Neural crest cell (in vitro differentiated cells): ENCODE data around the gene ALKBH2. TPM values are rescaled to one million over a fixed set of nuclear protein-coding genes. Genes with fewer than 3 reads are reported as not detected.

Experiments
- DNase-seq: peaks from one replicate; pipeline ENCODE4 v3.0.0; 2021; ENCODE audit warnings: low read depth, mixed read lengths, low spot score
- H3K27ac Mint-ChIP-seq: one replicate; pipeline ENCODE4 v1.8.0; 2021; ENCODE audit warnings: mild to moderate bottlenecking, mixed read lengths; ENCODE audit not compliant: unreplicated experiment
- H3K27me3 Mint-ChIP-seq: 2 replicates; pipeline ENCODE4 v1.8.0; 2021; ENCODE audit warnings: low read depth, mild to moderate bottlenecking, mixed read lengths
- H3K36me3 Mint-ChIP-seq: 2 replicates; pipeline ENCODE4 v1.8.0; 2021; ENCODE audit warnings: low read depth, mild to moderate bottlenecking, mixed read lengths
- H3K4me1 Mint-ChIP-seq: 2 replicates; pipeline ENCODE4 v1.8.0; 2021; ENCODE audit warnings: mixed read lengths
- H3K4me3 Mint-ChIP-seq: one replicate; pipeline ENCODE4 v1.8.0; 2021; ENCODE audit warnings: mild to moderate bottlenecking, mixed read lengths
- H3K9me3 Mint-ChIP-seq: 2 replicates; pipeline ENCODE4 v1.8.0; 2021; ENCODE audit warnings: mixed read lengths
- total RNA-seq: library from RNA; stranded (reverse); gene quantifications from 2 replicates; pipeline ENCODE4 v1.2.1, GENCODE V29; 2021
- TF ChIP-seq, protein P1 (sequence below): fragments of 200-600 bp; sonication (generic); conservative IDR thresholded peaks from 2 replicates; pipeline ENCODE4 v1.5.0; 2021; ENCODE audit warnings: antibody characterized with exemption, mild to moderate bottlenecking

The ALKBH2 gene
- total RNA-seq, 1 donor from 2014 or later: 33.1 TPM

DNA sequence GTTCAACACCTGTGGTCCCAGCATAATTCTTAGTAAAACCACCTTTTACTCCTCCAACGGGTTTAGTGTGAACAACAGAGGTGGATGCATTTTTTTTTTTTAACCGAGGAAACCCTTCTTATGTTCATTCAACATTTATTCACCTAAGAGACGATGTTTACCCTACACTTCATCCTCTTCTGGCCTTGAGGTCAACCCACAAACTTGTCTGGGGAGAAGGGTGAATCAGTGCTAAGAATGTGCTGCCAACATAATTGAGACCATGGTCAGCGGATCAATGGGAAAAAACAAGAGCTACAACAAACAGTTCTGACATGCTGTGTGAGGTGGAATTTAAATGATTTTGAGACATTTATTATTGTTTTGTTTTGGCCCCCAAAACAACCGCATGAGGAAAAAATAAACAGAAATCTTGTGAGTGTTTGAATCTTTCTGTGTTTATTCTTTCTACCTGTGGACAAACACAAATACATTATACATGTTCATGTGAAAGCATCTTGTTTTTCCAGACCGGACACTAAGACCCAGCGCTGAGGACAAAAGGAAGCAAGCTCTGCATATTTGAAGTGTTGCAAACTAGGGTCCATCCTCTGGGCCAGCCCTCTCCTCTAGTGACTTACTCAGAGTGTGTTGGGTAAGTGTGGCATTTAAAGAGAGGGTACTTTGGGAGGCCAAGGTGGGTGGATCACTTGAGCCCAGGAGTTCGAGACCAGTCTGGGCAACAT is 46.0 kb downstream of the ALKBH2 start:
- no peak overlapping the region for H3K4me3 Mint-ChIP-seq

DNA sequence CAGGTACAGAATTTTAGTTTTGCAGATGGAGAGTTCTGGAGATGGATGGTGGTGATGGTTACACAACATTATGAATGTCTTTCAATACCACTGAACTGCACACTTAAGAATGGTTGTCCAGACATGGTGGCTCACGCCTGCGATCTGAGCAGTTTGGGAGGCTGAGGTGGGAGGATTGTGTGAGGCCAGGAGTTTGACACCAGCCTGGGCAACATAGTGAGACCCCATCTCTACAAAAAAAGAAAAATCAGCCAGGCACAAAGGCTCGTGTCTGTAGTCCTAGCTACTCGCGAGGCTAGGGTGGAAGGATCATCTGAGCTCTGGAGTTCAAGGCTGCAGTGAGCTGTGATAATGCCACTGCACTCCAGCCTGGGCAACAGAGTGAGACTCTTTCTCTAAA is 49.0 kb downstream of the ALKBH2 start:
- Mint-ChIP-seq H3K9me3 (no peaks in the 10 kb centered on the region), H3K36me3 (no peaks in the 10 kb centered on the region), H3K4me1 (no peaks in the 10 kb centered on the region), H3K27me3 (peaks cover 62% of the 10 kb centered on the region), H3K27ac (no peak overlapping the region), H3K4me3 (no peak overlapping the region)
- TF ChIP-seq, protein P1, sequence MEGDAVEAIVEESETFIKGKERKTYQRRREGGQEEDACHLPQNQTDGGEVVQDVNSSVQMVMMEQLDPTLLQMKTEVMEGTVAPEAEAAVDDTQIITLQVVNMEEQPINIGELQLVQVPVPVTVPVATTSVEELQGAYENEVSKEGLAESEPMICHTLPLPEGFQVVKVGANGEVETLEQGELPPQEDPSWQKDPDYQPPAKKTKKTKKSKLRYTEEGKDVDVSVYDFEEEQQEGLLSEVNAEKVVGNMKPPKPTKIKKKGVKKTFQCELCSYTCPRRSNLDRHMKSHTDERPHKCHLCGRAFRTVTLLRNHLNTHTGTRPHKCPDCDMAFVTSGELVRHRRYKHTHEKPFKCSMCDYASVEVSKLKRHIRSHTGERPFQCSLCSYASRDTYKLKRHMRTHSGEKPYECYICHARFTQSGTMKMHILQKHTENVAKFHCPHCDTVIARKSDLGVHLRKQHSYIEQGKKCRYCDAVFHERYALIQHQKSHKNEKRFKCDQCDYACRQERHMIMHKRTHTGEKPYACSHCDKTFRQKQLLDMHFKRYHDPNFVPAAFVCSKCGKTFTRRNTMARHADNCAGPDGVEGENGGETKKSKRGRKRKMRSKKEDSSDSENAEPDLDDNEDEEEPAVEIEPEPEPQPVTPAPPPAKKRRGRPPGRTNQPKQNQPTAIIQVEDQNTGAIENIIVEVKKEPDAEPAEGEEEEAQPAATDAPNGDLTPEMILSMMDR: no peak
- no peak for DNase-seq

More for the DNA sequence above, 46.0 kb downstream of the ALKBH2 start:
- Mint-ChIP-seq H3K27ac (no peak overlapping the region), H3K4me1 (peaks cover 6% of the 10 kb centered on the region), H3K9me3 (no peaks in the 10 kb centered on the region), H3K27me3 (peaks cover 49% of the 10 kb centered on the region), H3K36me3 (no peaks in the 10 kb centered on the region)
- TF ChIP-seq, protein P1: no peak
- DNase-seq: no peak

Other genes with a start within 250 kb of the ALKBH2 start
- 32.9 and 34.3 TPM in 2 replicates for gene SSH1, start 235.9 kb downstream of the ALKBH2 start, total RNA-seq
- gene DAO, start 213.4 kb downstream of the ALKBH2 start, total RNA-seq: not detected in 2 replicates
- 1.9 and 2.2 TPM in 2 replicates for gene SVOP, start 72.4 kb downstream of the ALKBH2 start, total RNA-seq
- 15.4 and 20.9 TPM in 2 replicates for gene USP30, start 40.9 kb downstream of the ALKBH2 start, total RNA-seq
- 77.6 and 78.7 TPM in 2 replicates for gene UNG, start 4.1 kb upstream of the ALKBH2 start, total RNA-seq
- gene ACACB, start 23.1 kb upstream of the ALKBH2 start, total RNA-seq: 15.9 and 16.8 TPM in 2 replicates
- gene FOXN4, start 215.8 kb upstream of the ALKBH2 start, total RNA-seq: 1.3 and 1.7 TPM in 2 replicates